Measurements from ENCODE around the gene LMCD1.

The LMCD1 gene

DNA sequence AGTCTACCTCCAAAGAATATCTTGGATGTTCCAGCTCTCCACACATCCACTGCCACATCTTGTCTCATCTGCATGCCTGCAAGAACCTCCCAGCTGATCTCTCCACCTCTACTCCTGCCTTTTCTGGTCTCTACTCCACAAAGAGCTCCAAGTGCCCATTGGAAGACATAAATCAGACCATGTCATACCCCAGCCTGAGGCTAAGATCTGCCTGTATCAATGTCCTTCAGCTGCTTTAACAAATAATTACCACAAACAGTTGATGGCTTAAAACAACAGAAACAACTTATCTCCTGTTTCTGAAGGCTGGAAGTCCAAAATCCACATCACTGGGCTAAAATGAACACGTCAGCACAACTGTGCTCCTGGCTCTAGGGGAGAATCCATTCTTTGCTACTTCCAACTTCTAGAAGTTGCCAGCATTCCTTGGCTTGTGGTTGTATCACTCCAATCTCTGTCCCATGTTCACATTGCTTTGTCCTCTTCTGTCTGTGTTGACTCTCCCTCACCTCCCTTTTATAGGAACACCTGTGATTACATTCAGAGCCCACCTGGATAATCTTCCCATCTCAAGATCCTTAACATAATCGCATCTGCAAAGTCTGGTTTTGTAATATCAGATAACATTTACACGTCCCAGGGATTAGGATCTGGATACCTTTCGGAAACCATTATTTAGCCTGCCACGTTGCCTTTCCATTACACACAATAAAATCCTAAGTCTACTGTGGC, 17.0 kb upstream of the LMCD1 start:
- Histone ChIP-seq H3K27me3 (ENCODE audit: low read length) (no peaks in the 10 kb centered on the region), H3K79me2 (ENCODE audit: insufficient read depth, low read length) (no peaks in the 10 kb centered on the region), H3K9ac (ENCODE audit: low read length) (no peak overlapping the region), H3K4me3 (ENCODE audit: insufficient read depth, low read length, poor library complexity, severe bottlenecking) (no peak overlapping the region), H3K27ac (ENCODE audit: low read depth, low read length) (no peak overlapping the region), H3K4me2 (ENCODE audit: low read depth, low read length, poor library complexity, severe bottlenecking) (no peak overlapping the region), H3K9me2 (replicated peaks; ENCODE audit: insufficient read depth, low read length) (no peaks in the 10 kb centered on the region), H3F3A (ENCODE audit: insufficient read depth) (no peaks in the 10 kb centered on the region), H3K36me3 (ENCODE audit: low read length) (no peaks in the 10 kb centered on the region), H4K20me1 (ENCODE audit: low read depth, low read length) (no peaks in the 10 kb centered on the region), H3K9me3 (ENCODE audit: insufficient read depth, low read length) (no peaks in the 10 kb centered on the region), H2AFZ (ENCODE audit: low read depth, low read length, severe bottlenecking) (no peak overlapping the region)
- TF ChIP-seq EZH2phosphoT487 (conservative IDR thresholded peaks at IDR 0.05; ENCODE audit: low read length) (no peak), CTCF (IDR thresholded peaks at IDR 0.05; ENCODE audit: insufficient read depth, low read length, poor library complexity, severe bottlenecking) (no peak)

- no peak overlapping the region for H3K4me3 ChIP-seq (ENCODE audit: insufficient read depth, low read length, poor library complexity, severe bottlenecking)
- no peaks in the 10 kb centered on the region for H4K20me1 ChIP-seq (ENCODE audit: low read depth, low read length)
- no peaks in the 10 kb centered on the region for H3K9me2 ChIP-seq (replicated peaks; ENCODE audit: insufficient read depth, low read length)
- no peaks in the 10 kb centered on the region for H3F3A ChIP-seq (ENCODE audit: insufficient read depth)
- H3K9me3 ChIP-seq (ENCODE audit: insufficient read depth, low read length): no peaks in the 10 kb centered on the region
- H3K4me2 ChIP-seq (ENCODE audit: low read depth, low read length, poor library complexity, severe bottlenecking): no peak overlapping the region
- no peak overlapping the region for H3K9ac ChIP-seq (ENCODE audit: low read length)
- no peaks in the 10 kb centered on the region for H3K79me2 ChIP-seq (ENCODE audit: insufficient read depth, low read length)
- no peak overlapping the region for H3K27ac ChIP-seq (ENCODE audit: low read depth, low read length)
- H3K36me3 ChIP-seq (ENCODE audit: low read length): no peaks in the 10 kb centered on the region
- no peaks in the 10 kb centered on the region for H3K27me3 ChIP-seq (ENCODE audit: low read length)
- no peak overlapping the region for H2AFZ ChIP-seq (ENCODE audit: low read depth, low read length, severe bottlenecking)
- TF ChIP-seq CTCF (IDR thresholded peaks at IDR 0.05; ENCODE audit: insufficient read depth, low read length, poor library complexity, severe bottlenecking) (no peak), EZH2phosphoT487 (conservative IDR thresholded peaks at IDR 0.05; ENCODE audit: low read length) (no peak)
Measured at GRCh38 chr3:8485141-8485870, 16.3 kb upstream of the LMCD1 start.

DNA sequence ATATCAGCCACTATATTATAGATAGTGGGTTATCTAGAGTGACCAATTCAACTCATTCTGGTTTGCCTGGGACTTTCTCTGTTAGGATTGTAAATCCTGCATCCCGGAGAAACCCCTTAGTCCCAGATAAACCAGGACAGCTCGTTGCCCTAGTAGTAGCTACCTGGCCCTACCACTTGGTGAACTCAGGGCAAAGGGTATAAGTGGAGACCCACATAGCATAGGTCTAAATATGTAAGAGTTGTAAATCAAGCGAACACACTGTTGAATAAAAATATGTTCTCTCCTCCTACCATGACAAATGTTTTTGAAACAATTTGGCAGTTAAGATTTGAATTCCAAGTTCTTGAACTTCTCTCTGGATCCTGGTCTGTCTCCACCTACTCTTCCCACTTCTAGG, 15.7 kb upstream of the LMCD1 start:
- H3K36me3 ChIP-seq (ENCODE audit: low read length): no peaks in the 10 kb centered on the region
- no peaks in the 10 kb centered on the region for H3K79me2 ChIP-seq (ENCODE audit: insufficient read depth, low read length)
- H3K9me2 ChIP-seq (replicated peaks; ENCODE audit: insufficient read depth, low read length): no peaks in the 10 kb centered on the region
- H3K4me2 ChIP-seq (ENCODE audit: low read depth, low read length, poor library complexity, severe bottlenecking): no peak overlapping the region
- no peak overlapping the region for H3K27ac ChIP-seq (ENCODE audit: low read depth, low read length)
- no peak for TF ChIP-seq EZH2phosphoT487 (conservative IDR thresholded peaks at IDR 0.05; ENCODE audit: low read length)
- TF ChIP-seq CTCF (IDR thresholded peaks at IDR 0.05; ENCODE audit: insufficient read depth, low read length, poor library complexity, severe bottlenecking): no peak
- H3K4me3 ChIP-seq (ENCODE audit: insufficient read depth, low read length, poor library complexity, severe bottlenecking): no peak overlapping the region
- H3K9me3 ChIP-seq (ENCODE audit: insufficient read depth, low read length): no peaks in the 10 kb centered on the region
- no peaks in the 10 kb centered on the region for H4K20me1 ChIP-seq (ENCODE audit: low read depth, low read length)
- H2AFZ ChIP-seq (ENCODE audit: low read depth, low read length, severe bottlenecking): no peak overlapping the region
- no peak overlapping the region for H3K9ac ChIP-seq (ENCODE audit: low read length)
- no peaks in the 10 kb centered on the region for H3K27me3 ChIP-seq (ENCODE audit: low read length)
- no peaks in the 10 kb centered on the region for H3F3A ChIP-seq (ENCODE audit: insufficient read depth)
